SU-DHL-6 (cell line): ENCODE data around the gene MITF.

Experiments used
- H2AFZ ChIP-seq: fragments of 200-600 bp; sonication (generic); 2 replicates; pipeline ENCODE4 v1.6.1; 2014; ENCODE audit warnings: low read depth, mild to moderate bottlenecking, moderate library complexity, mixed read lengths, antibody characterized with exemption, low read length; ENCODE audit not compliant: severe bottlenecking
- H3F3A ChIP-seq: fragments of 200-600 bp; shearing (Covaris generic); 2 replicates; pipeline ENCODE4 v1.6.0; 2016; ENCODE audit warnings: antibody characterized with exemption, mild to moderate bottlenecking; ENCODE audit not compliant: insufficient read depth
- H3K27ac ChIP-seq: fragments of 200-600 bp; sonication (generic); 2 replicates; pipeline ENCODE4 v1.5.1; 2016; ENCODE audit warnings: low read depth, mild to moderate bottlenecking, low read length, moderate library complexity, mixed read lengths
- H3K27me3 ChIP-seq: fragments of 200-600 bp; sonication (generic), shearing (Covaris generic); 2 replicates; pipeline ENCODE4 v1.6.0; 2014; ENCODE audit warnings: mild to moderate bottlenecking, low read length
- H3K36me3 ChIP-seq: fragments of 200-600 bp; sonication (generic); 2 replicates; pipeline ENCODE4 v1.6.1; 2014; ENCODE audit warnings: mild to moderate bottlenecking, low read length, mixed read lengths
- H3K4me2 ChIP-seq: fragments of 300-600, 200-600 bp; shearing (Covaris generic), sonication (generic); 2 replicates; pipeline ENCODE4 v1.6.0; 2014; ENCODE audit warnings: low read length, low read depth, mild to moderate bottlenecking; ENCODE audit not compliant: poor library complexity, severe bottlenecking
- H3K4me3 ChIP-seq: fragments of 200-600 bp; sonication (generic); 2 replicates; pipeline ENCODE4 v1.5.1; 2014; ENCODE audit warnings: antibody characterized with exemption, low read length, mild to moderate bottlenecking, mixed read lengths; ENCODE audit not compliant: insufficient read depth, poor library complexity, severe bottlenecking
- H3K79me2 ChIP-seq: fragments of 200-600 bp; sonication (generic); 2 replicates; pipeline ENCODE4 v1.6.1; 2014; ENCODE audit warnings: mild to moderate bottlenecking, low read length, moderate library complexity; ENCODE audit not compliant: insufficient read depth
- H3K9ac ChIP-seq: fragments of 200-600 bp; sonication (generic); 2 replicates; pipeline ENCODE4 v1.7.0; 2014; ENCODE audit warnings: mild to moderate bottlenecking, low read length
- H3K9me2 ChIP-seq: fragments of 200-600 bp; sonication (generic); replicated peaks from 2 replicates; pipeline ENCODE4 v1.6.1; 2014; ENCODE audit warnings: low read length; ENCODE audit not compliant: insufficient read depth
- H3K9me3 ChIP-seq: fragments of 200-600 bp; sonication (generic); 2 replicates; pipeline ENCODE4 v1.6.1; 2014; ENCODE audit warnings: low read length, mixed read lengths; ENCODE audit not compliant: insufficient read depth
- H4K20me1 ChIP-seq: fragments of 200-600 bp; sonication (generic); 2 replicates; pipeline ENCODE4 v1.6.1; 2014; ENCODE audit warnings: low read depth, mild to moderate bottlenecking, antibody characterized with exemption, low read length, moderate library complexity, mixed read lengths
- CTCF ChIP-seq: fragments of 200-600 bp; sonication (generic); IDR thresholded peaks from one replicate; pipeline ENCODE4 v1.5.1; 2017; ENCODE audit warnings: antibody characterized with exemption, mild to moderate bottlenecking, low read length, moderate library complexity; ENCODE audit not compliant: insufficient read depth, poor library complexity, severe bottlenecking
- EZH2phosphoT487 ChIP-seq: fragments of 200-600 bp; sonication (generic), shearing (Covaris generic); conservative IDR thresholded peaks from 2 replicates; pipeline ENCODE4 v1.6.1; 2018; ENCODE audit warnings: mild to moderate bottlenecking, antibody characterized with exemption, low read length, moderate library complexity, mixed read lengths

MITF gene

GRCh38 chr3:69776920-69777581, 37.8 kb downstream of the MITF start:
- Histone ChIP-seq H3K4me3 (no peak overlapping the region), H4K20me1 (no peaks in the 10 kb centered on the region), H3K36me3 (no peaks in the 10 kb centered on the region), H3K9me2 (no peaks in the 10 kb centered on the region), H3K27ac (no peak overlapping the region), H2AFZ (no peak overlapping the region), H3K9me3 (no peaks in the 10 kb centered on the region), H3K27me3 (no peaks in the 10 kb centered on the region), H3K9ac (no peak overlapping the region), H3F3A (no peaks in the 10 kb centered on the region), H3K79me2 (no peaks in the 10 kb centered on the region), H3K4me2 (no peak overlapping the region)
- no peak for TF ChIP-seq CTCF
- no peak for TF ChIP-seq EZH2phosphoT487

- Histone ChIP-seq H3F3A (no peaks in the 10 kb centered on the region), H3K9me2 (no peaks in the 10 kb centered on the region), H3K27me3 (no peaks in the 10 kb centered on the region), H3K4me3 (no peak overlapping the region), H3K9me3 (no peaks in the 10 kb centered on the region), H3K4me2 (no peak overlapping the region), H2AFZ (no peak overlapping the region), H3K36me3 (no peaks in the 10 kb centered on the region), H3K27ac (no peak overlapping the region), H4K20me1 (no peaks in the 10 kb centered on the region), H3K9ac (no peak overlapping the region), H3K79me2 (no peaks in the 10 kb centered on the region)
- TF ChIP-seq EZH2phosphoT487, result no peak
- TF ChIP-seq CTCF, result no peak
Observed at GRCh38 chr3:69777582-69777967, 38.3 kb downstream of the MITF start.

GRCh38 chr3:69781593-69781992, 42.3 kb downstream of the MITF start:
- TF ChIP-seq CTCF, result no peak
- no peak for TF ChIP-seq EZH2phosphoT487
- Histone ChIP-seq H3K36me3 (no peaks in the 10 kb centered on the region), H2AFZ (no peak overlapping the region), H3K27ac (no peak overlapping the region), H3K9me2 (no peaks in the 10 kb centered on the region), H3K9ac (no peak overlapping the region), H3K4me2 (no peak overlapping the region), H4K20me1 (no peaks in the 10 kb centered on the region), H3K79me2 (no peaks in the 10 kb centered on the region), H3F3A (no peaks in the 10 kb centered on the region), H3K27me3 (no peaks in the 10 kb centered on the region), H3K9me3 (no peaks in the 10 kb centered on the region), H3K4me3 (no peak overlapping the region)
